AG04449 (cell line): Measurements from ENCODE around the gene ATXN7L2.

Source experiments
- CTCF ChIA-PET: fragments of 350-600 bp; formaldehyde crosslinking; extraction: SDS; loops from one replicate; lab custom pipeline; 2021; ENCODE audit warnings: antibody characterized with exemption; lab: Yijun Ruan, JAX
- POLR2A ChIA-PET: fragments of 400-600, 350-600 bp; formaldehyde crosslinking; extraction: SDS; loops from one replicate; lab custom pipeline; 2020; ENCODE audit warnings: antibody characterized with exemption, inconsistent platforms; lab: Yijun Ruan, JAX
- DNase-seq: peaks from one replicate; pipeline ENCODE4 v3.0.0-alpha.2; 2010; ENCODE audit warnings: low read depth, low spot score
- H3K4me3 ChIP-seq: 2 replicates; pipeline ENCODE4 v1.5.1; 2011; ENCODE audit warnings: low read depth, mild to moderate bottlenecking, control low read depth, low read length
- CTCF ChIP-seq: IDR thresholded peaks from one replicate; pipeline ENCODE4 v1.5.1; 2011; ENCODE audit warnings: mild to moderate bottlenecking, moderate library complexity, low read length, control low read depth, inconsistent platforms; ENCODE audit not compliant: insufficient read depth; ENCODE audit errors: missing control alignments

ATXN7L2 gene

DNA sequence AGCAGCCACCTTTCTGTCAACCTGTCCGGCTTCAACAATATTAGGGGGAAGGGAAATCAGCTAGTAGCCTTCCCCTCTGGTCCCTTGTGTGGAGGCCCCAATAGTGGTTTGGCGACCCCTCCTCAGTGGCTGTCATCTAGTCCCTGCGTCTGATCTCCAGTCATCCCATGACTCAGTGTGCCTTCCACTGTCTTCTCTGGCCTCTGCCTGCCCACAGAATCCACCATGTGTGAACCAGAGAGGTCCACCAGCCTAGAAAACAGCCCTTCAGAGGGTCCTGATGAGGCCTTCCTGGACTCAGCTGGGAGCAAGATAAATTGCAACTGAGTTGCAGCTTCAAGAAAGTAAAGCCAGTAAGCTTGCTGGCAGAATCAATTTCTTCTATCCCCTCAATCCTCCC, 3.8 kb upstream of the ATXN7L2 start:
- DNase-seq, result no peak
- no peak overlapping the region for H3K4me3 ChIP-seq
- TF ChIP-seq CTCF, result no peak
- ChIA-PET POLR2A (no interaction called here), CTCF (interaction anchor here (1.2 to 43.1 kb wide), 3 partner anchors 11 to 54 kb away, joined by 6 to 2790 read pairs (median 107); partner anchors contain the start of genes CYB561D1 and GPR61)

GRCh38 chr1:109481646-109482045, 2.1 kb upstream of the ATXN7L2 start:
- H3K4me3 ChIP-seq, result no peak overlapping the region
- DNase-seq, result no peak
- ChIA-PET POLR2A (no interaction called here), CTCF (interaction anchor here (0.8 to 43.1 kb wide), 3 partner anchors 10 to 53 kb away, joined by 3 to 2790 read pairs (median 107); partner anchors contain the start of genes CYB561D1 and GPR61)
- no peak for TF ChIP-seq CTCF

DNA sequence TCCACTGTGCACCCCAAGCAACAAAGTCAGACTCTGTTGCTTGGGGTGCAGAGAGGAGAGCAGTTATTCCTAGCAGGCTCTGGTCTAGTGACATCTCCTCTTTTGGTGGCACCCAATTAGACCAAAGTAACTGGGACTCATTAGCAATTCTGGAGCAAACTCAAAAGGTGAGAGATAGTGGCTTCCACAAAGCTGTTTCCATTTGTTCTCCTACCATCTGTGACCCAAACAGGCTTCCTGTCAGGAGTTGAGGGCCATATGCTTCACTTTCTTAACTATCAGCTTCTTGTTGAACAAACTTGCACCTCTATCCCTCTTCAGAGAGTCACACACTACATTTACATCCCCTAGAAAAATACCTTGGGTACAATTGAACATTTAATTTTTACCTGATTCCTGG, 1.5 kb upstream of the ATXN7L2 start:
- no peak overlapping the region for H3K4me3 ChIP-seq
- POLR2A ChIA-PET, result interaction anchor here (0.5 kb wide), 1 partner anchor 30 kb away, joined by 3 read pairs; no protein-coding TSS in a partner anchor
- DNase-seq, result no peak
- CTCF ChIA-PET, result interaction anchor here (0.8 to 43.1 kb wide), 3 partner anchors 9 to 52 kb away, joined by 3 to 2790 read pairs (median 107); partner anchors contain the start of genes CYB561D1 and GPR61
- TF ChIP-seq CTCF, result no peak

- ChIA-PET CTCF (interaction anchor here (1.3 to 43.1 kb wide), 7 partner anchors 8 to 206 kb away, joined by 3 to 2790 read pairs (median 8); partner anchors contain the start of genes AMIGO1, CYB561D1 and GPR61), POLR2A (interaction anchor here (0.5 to 1.3 kb wide), 3 partner anchors 15 to 268 kb away, joined by 3 to 5 read pairs (median 5); no protein-coding TSS in a partner anchor)
- no peak for DNase-seq
- H3K4me3 ChIP-seq, result peak overlapping the region; percentile 62
- TF ChIP-seq CTCF, result no peak
Observed at GRCh38 chr1:109482791-109483671, 674 bp upstream of the ATXN7L2 start.

- CTCF ChIA-PET, result interaction anchor here (0.7 to 43.1 kb wide), 7 partner anchors 7 to 207 kb away, joined by 3 to 2790 read pairs (median 8); partner anchors contain the start of genes AMIGO1, CYB561D1 and GPR61
- POLR2A ChIA-PET, result no interaction called here
- peak overlapping the region; percentile 82 for H3K4me3 ChIP-seq
- no peak for TF ChIP-seq CTCF
- DNase-seq, result no peak
Observed at GRCh38 chr1:109484519-109484975, 842 bp downstream of the ATXN7L2 start.

DNA sequence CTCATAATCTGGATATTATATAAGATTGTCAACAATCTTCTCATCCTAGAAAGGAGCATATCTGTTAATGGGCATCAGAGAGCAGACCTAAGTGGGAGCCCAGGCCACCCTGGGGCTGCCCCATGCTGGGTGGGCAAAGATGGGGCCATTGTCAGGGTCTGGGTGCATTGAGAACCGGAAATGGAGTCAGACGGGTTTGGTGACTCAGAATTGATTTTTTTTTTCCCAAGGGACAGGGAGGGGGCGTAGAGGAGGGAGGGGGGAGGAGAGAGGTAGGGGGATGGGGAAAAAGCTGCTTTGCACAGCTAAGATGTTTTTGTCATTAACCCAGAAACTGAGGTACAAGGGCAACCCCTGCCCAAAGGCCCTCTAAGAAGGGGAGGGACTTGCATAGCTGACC, 1.3 kb downstream of the ATXN7L2 start:
- ChIA-PET POLR2A (no interaction called here), CTCF (interaction anchor here (0.7 to 43.1 kb wide), 4 partner anchors 6 to 49 kb away, joined by 3 to 2790 read pairs (median 382); partner anchors contain the start of genes AMIGO1, CYB561D1 and GPR61)
- no peak for DNase-seq
- H3K4me3 ChIP-seq, result peak overlapping the region; percentile 82
- no peak for TF ChIP-seq CTCF
